KMS-11 (cell line): ENCODE results near the gene ULK4.
"Not testable (repeated sequence)": the region's sequence is repeated elsewhere in the genome, so short reads cannot be mapped to it uniquely, and the experiment has no call there.

ENCODE experiments used
- H2AFZ ChIP-seq: fragments of 200-600 bp; sonication (generic); 2 replicates; pipeline ENCODE4 v1.6.1; 2016; ENCODE audit warnings: antibody characterized with exemption, mixed run types, low read depth
- H3K27ac ChIP-seq: fragments of 200-600 bp; sonication (generic); 2 replicates; pipeline ENCODE4 v1.6.1; 2016; ENCODE audit warnings: mild to moderate bottlenecking, mixed run types
- H3K27me3 ChIP-seq: fragments of 200-600 bp; sonication (generic); 2 replicates; pipeline ENCODE4 v1.6.1; 2017; ENCODE audit warnings: mild to moderate bottlenecking, low read depth, mixed run types, moderate library complexity; ENCODE audit not compliant: insufficient read depth
- H3K36me3 ChIP-seq: fragments of 200-600 bp; sonication (generic); 2 replicates; pipeline ENCODE4 v1.6.1; 2017; ENCODE audit warnings: mild to moderate bottlenecking, mixed run types; ENCODE audit not compliant: insufficient read depth
- H3K4me1 ChIP-seq: fragments of 200-600 bp; sonication (generic); 2 replicates; pipeline ENCODE4 v1.6.1; 2016; ENCODE audit warnings: mild to moderate bottlenecking, low read depth, mixed run types; ENCODE audit not compliant: poor library complexity, severe bottlenecking
- H3K4me2 ChIP-seq: fragments of 200-600 bp; sonication (generic); 2 replicates; pipeline ENCODE4 v1.7.0; 2016; ENCODE audit warnings: mild to moderate bottlenecking, mixed run types
- H3K4me3 ChIP-seq: fragments of 200-600 bp; sonication (generic); IDR thresholded peaks from 2 replicates; pipeline ENCODE4 v1.6.1; 2017; ENCODE audit warnings: low read depth, low read length, mixed read lengths; ENCODE audit not compliant: insufficient read depth
- H3K79me2 ChIP-seq: fragments of 200-600 bp; sonication (generic); 2 replicates; pipeline ENCODE4 v1.6.1; 2016; ENCODE audit warnings: low read depth, mixed run types; ENCODE audit not compliant: insufficient read depth
- H3K9ac ChIP-seq: fragments of 200-600 bp; sonication (generic); 2 replicates; pipeline ENCODE4 v1.6.1; 2016; ENCODE audit warnings: mild to moderate bottlenecking, mixed run types
- H4K20me1 ChIP-seq: fragments of 200-600 bp; sonication (generic); 2 replicates; pipeline ENCODE4 v1.6.1; 2016; ENCODE audit warnings: mild to moderate bottlenecking, mixed run types; ENCODE audit not compliant: insufficient read depth
- CTCF ChIP-seq: fragments of 200-600 bp; sonication (generic); conservative IDR thresholded peaks from 2 replicates; pipeline ENCODE4 v1.6.1; 2017; ENCODE audit warnings: low read depth, mild to moderate bottlenecking, antibody characterized with exemption, low read length, moderate library complexity, mixed read lengths

Gene ULK4

GRCh38 chr3:41794748-41795589 lies 166.9 kb downstream of the ULK4 start:
- no peak overlapping the region for H3K9ac ChIP-seq

DNA sequence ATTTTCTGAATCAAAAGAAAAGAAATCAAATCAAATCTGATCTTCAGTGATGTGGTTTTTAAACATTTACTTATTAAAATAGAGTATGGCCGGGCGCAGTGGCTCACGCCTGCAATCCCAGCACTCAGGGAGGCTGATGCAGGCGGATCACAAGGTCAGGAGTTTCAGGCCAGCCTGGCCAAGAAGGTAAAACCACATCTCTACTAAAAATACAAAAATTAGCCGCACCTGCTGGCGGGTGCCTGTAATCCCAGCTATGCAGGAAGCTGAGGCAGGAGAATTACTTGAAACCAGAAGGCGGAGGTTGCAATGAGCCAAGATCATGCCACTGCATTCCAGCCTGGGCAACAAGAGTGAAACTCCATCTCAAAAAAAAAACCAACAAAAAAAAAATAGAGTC lies 169.1 kb downstream of the ULK4 start:
- TF ChIP-seq CTCF = no peak
- Histone ChIP-seq H3K4me1 (peaks cover 66% of the 10 kb centered on the region), H3K4me2 (peak overlapping the region; percentile 85), H3K79me2 (no peaks in the 10 kb centered on the region), H3K36me3 (no peaks in the 10 kb centered on the region), H3K9ac (peak overlapping the region; percentile 58; the same call in 1 of the 2 replicates), H4K20me1 (no peaks in the 10 kb centered on the region), H3K27ac (peak overlapping the region; percentile 88), H3K27me3 (no peaks in the 10 kb centered on the region), H3K4me3 (no peak overlapping the region), H2AFZ (peak overlapping the region; percentile 45; the same call in 1 of the 2 replicates)

More at GRCh38 chr3:41794748-41795589, 166.9 kb downstream of the ULK4 start:
- no peaks in the 10 kb centered on the region for H3K79me2 ChIP-seq
- no peak for TF ChIP-seq CTCF
- H4K20me1 ChIP-seq = no peaks in the 10 kb centered on the region
- H3K27me3 ChIP-seq = no peaks in the 10 kb centered on the region
- H3K27ac ChIP-seq = peak overlapping the region; percentile 88
- no peaks in the 10 kb centered on the region for H3K36me3 ChIP-seq
- H3K4me3 ChIP-seq = no peak overlapping the region
- H3K4me1 ChIP-seq = peaks cover 78% of the 10 kb centered on the region
- H2AFZ ChIP-seq = no peak overlapping the region
- peak overlapping the region; percentile 85; the same call in 1 of the 2 replicates for H3K4me2 ChIP-seq

DNA sequence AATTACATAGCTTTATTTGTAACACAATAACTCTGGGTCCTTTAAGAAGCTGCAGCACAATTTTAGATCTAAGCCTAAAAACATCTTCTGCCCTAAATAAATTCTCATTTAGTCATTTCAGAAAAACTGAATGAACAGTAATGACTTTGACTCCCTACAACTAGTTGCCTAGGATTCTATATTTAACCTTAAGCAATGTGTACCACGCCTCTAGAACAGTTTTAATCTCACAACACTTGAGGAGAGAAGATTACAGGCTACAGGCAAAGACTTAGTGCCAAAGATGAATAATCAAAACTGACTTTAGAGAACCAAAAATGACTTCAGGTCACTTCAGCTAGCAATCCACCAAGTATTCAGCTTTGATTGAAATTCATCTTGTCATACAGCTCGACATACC lies 192.8 kb downstream of the ULK4 start:
- no peak overlapping the region for H3K4me2 ChIP-seq
- TF ChIP-seq CTCF = no peak
- no peak overlapping the region for H2AFZ ChIP-seq
- no peaks in the 10 kb centered on the region for H4K20me1 ChIP-seq
- H3K4me1 ChIP-seq = no peaks in the 10 kb centered on the region
- no peak overlapping the region for H3K27ac ChIP-seq
- no peaks in the 10 kb centered on the region for H3K79me2 ChIP-seq
- no peak overlapping the region for H3K9ac ChIP-seq
- H3K27me3 ChIP-seq = no peaks in the 10 kb centered on the region
- no peak overlapping the region for H3K4me3 ChIP-seq
- H3K36me3 ChIP-seq = no peaks in the 10 kb centered on the region

DNA sequence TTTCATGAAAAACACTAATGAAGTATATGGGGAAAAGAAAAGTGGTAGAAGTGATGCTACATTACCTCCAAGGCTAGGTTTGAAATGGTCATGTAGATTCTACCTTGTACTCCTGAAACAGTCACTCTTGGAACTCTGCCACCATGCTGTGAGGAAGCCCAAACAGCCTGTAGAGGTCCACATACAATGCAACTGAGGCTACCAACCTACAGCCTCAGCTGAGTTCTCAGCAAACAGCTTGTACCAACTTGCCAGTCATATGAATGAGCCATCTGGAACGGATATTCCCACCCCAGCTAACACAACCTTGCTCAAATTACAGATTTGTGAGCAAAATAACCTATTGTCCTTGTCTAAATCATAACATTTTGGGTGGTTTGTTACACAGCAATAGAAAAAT lies 193.5 kb downstream of the ULK4 start:
- H3K36me3 ChIP-seq = no peaks in the 10 kb centered on the region
- no peak overlapping the region for H3K9ac ChIP-seq
- H3K27ac ChIP-seq = no peak overlapping the region
- H3K4me2 ChIP-seq = no peak overlapping the region
- H3K4me3 ChIP-seq = no peak overlapping the region
- no peaks in the 10 kb centered on the region for H4K20me1 ChIP-seq
- no peaks in the 10 kb centered on the region for H3K27me3 ChIP-seq
- no peak overlapping the region for H2AFZ ChIP-seq
- no peak for TF ChIP-seq CTCF
- no peaks in the 10 kb centered on the region for H3K79me2 ChIP-seq
- no peaks in the 10 kb centered on the region for H3K4me1 ChIP-seq

DNA sequence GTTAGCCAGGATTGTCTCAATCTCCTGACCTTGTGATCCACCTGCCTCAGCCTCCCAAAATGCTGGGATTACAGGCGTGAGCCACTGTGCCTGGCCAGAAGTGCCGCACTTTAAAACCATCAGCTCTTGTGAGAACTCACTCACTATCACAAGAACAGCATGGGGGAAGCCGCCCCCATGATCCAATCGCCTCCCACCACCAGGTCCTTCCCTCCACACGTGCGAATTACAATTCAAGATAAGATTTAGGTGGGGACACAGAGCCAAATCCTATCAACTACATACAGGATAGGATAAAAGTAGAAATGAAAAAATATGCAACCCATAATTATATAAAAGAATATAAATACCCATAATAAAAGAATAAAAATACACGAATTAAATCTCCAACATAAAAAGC lies 199.0 kb downstream of the ULK4 start:
- H2AFZ ChIP-seq, H3K79me2 ChIP-seq, H3K9ac ChIP-seq, H3K36me3 ChIP-seq, H3K4me1 ChIP-seq, H3K27ac ChIP-seq, H3K4me3 ChIP-seq, H4K20me1 ChIP-seq, H3K27me3 ChIP-seq, H3K4me2 ChIP-seq: not testable (repeated sequence)
